ENCODE data around the gene CTAG2. TPM values are rescaled to one million over a fixed set of nuclear protein-coding genes. Genes with fewer than 3 reads are reported as not detected.

The CTAG2 gene
- total and polyA plus RNA-seq, 4 donors: not detected

- H3K4me1 ChIP-seq (ENCODE audit: control insufficient read depth in 4 of 4, insufficient read depth in 4 of 4, low read length in 3 of 4): peaks cover 1 to 11% (median 9%) of the 10 kb centered on the region in 4 donors
- no peak overlapping the region for H3K9ac ChIP-seq (ENCODE audit: low read depth in 1 of 2, low read length in 2 of 2)
- 27% methylated on average over 6 of the region's 6 CpGs for WGBS
- no peak for DNase-seq (ENCODE audit: low spot score)
- TF ChIP-seq ATF3 (IDR thresholded peaks at IDR 0.05): peak; percentile 91
- TF ChIP-seq EGR1 (IDR thresholded peaks at IDR 0.05; ENCODE audit: low read depth in 2 of 2): peak in 1 of 2 donors; percentile 20
- peak; percentile 10 to 59 for TF ChIP-seq RXRA (IDR thresholded peaks at IDR 0.05)
- TF ChIP-seq FOXA2 (IDR thresholded peaks at IDR 0.05): peak; percentile 86
- peak in 1 of 2 donors; percentile 22 for TF ChIP-seq JUND (IDR thresholded peaks at IDR 0.05)
- peak; percentile 53 for TF ChIP-seq FOXA1 (IDR thresholded peaks at IDR 0.05)
- peak; percentile 25 for TF ChIP-seq MAX (IDR thresholded peaks at IDR 0.05)
- TF ChIP-seq RAD21 (IDR thresholded peaks at IDR 0.05): no peak
- peak; percentile 62 for TF ChIP-seq YY1 (IDR thresholded peaks at IDR 0.05)
- peak; percentile 9 to 44 for TF ChIP-seq HNF4A (conservative IDR thresholded peaks at IDR 0.05)
- TF ChIP-seq REST (IDR thresholded peaks at IDR 0.05): no peak
- no peak for TF ChIP-seq ZBTB33 (IDR thresholded peaks at IDR 0.05)
- no peaks in the 10 kb centered on the region for H3K36me3 ChIP-seq (ENCODE audit: control insufficient read depth in 4 of 4, insufficient read depth in 3 of 4, low read depth in 1 of 4, low read length in 3 of 4)
- H3K27ac ChIP-seq (ENCODE audit: low read depth in 1 of 2, low read length in 2 of 2): peak overlapping the region in 1 of 2 donors; percentile 56
- no peaks in the 10 kb centered on the region for H3K9me3 ChIP-seq (ENCODE audit: control insufficient read depth in 4 of 4, low read length in 3 of 4)
- no peak overlapping the region for H3K4me3 ChIP-seq (ENCODE audit: low read depth in 1 of 3, low read length in 3 of 3)
- H3K27me3 ChIP-seq (ENCODE audit: control insufficient read depth in 4 of 4, insufficient read depth in 4 of 4, low read length in 3 of 4): no peaks in the 10 kb centered on the region
Measured at GRCh38 chrX:154607370-154607769, 46.0 kb downstream of the CTAG2 start.

GRCh38 chrX:154605566-154605965, 47.8 kb downstream of the CTAG2 start:
- no peak overlapping the region for H3K4me3 ChIP-seq (ENCODE audit: low read depth in 1 of 3, low read length in 3 of 3)
- DNase-seq (ENCODE audit: low spot score): no peak
- H3K4me1 ChIP-seq (ENCODE audit: control insufficient read depth in 4 of 4, insufficient read depth in 4 of 4, low read length in 3 of 4): peaks cover 1 to 11% (median 9%) of the 10 kb centered on the region in 4 donors
- no peaks in the 10 kb centered on the region for H3K27me3 ChIP-seq (ENCODE audit: control insufficient read depth in 4 of 4, insufficient read depth in 4 of 4, low read length in 3 of 4)
- H3K9ac ChIP-seq (ENCODE audit: low read depth in 1 of 2, low read length in 2 of 2): no peak overlapping the region
- H3K36me3 ChIP-seq (ENCODE audit: control insufficient read depth in 4 of 4, insufficient read depth in 3 of 4, low read depth in 1 of 4, low read length in 3 of 4): no peaks in the 10 kb centered on the region
- H3K9me3 ChIP-seq (ENCODE audit: control insufficient read depth in 4 of 4, low read length in 3 of 4): no peaks in the 10 kb centered on the region
- no peak overlapping the region for H3K27ac ChIP-seq (ENCODE audit: low read depth in 1 of 2, low read length in 2 of 2)
- 98% methylated on average over 6 of the region's 6 CpGs for WGBS
- TF ChIP-seq RXRA (IDR thresholded peaks at IDR 0.05) (no peak), SP1 (IDR thresholded peaks at IDR 0.05) (no peak), GABPA (IDR thresholded peaks at IDR 0.05 in 1 of 2, conservative IDR thresholded peaks at IDR 0.05 in 1 of 2) (no peak), JUND (IDR thresholded peaks at IDR 0.05) (no peak), HNF4A (conservative IDR thresholded peaks at IDR 0.05) (no peak), RAD21 (IDR thresholded peaks at IDR 0.05) (no peak), YY1 (IDR thresholded peaks at IDR 0.05) (no peak), HNF4G (IDR thresholded peaks at IDR 0.05) (no peak), ZBTB33 (IDR thresholded peaks at IDR 0.05) (no peak), FOXA1 (IDR thresholded peaks at IDR 0.05) (no peak), NR2F2 (IDR thresholded peaks at IDR 0.05) (no peak), TAF1 (conservative IDR thresholded peaks at IDR 0.05) (no peak), MAX (IDR thresholded peaks at IDR 0.05) (no peak), FOXA2 (IDR thresholded peaks at IDR 0.05) (no peak), REST (IDR thresholded peaks at IDR 0.05) (no peak), ATF3 (IDR thresholded peaks at IDR 0.05) (no peak)

Measured in liver (tissue), 9 donors.